HG03097 (cell line): ENCODE data around the gene NRF1.

Experiments
- ATAC-seq: cut with Tn5 transposase; IDR thresholded peaks from one replicate; pipeline ENCODE4 v1.9.1; 2021; ENCODE audit not compliant: unreplicated experiment, low FRiP score

The NRF1 gene

GRCh38 chr7:129676017-129676897 lies 64.7 kb downstream of the NRF1 start:
- ATAC-seq = no peak

- no peak for ATAC-seq
Measured at GRCh38 chr7:129677796-129678195, 66.3 kb downstream of the NRF1 start.

GRCh38 chr7:129678606-129679005 lies 67.1 kb downstream of the NRF1 start:
- ATAC-seq = no peak

GRCh38 chr7:129680400-129680799 lies 68.9 kb downstream of the NRF1 start:
- ATAC-seq = no peak

- ATAC-seq = no peak
Measured at GRCh38 chr7:129684777-129685176, 73.3 kb downstream of the NRF1 start.

GRCh38 chr7:129686063-129686462 lies 74.5 kb downstream of the NRF1 start:
- no peak for ATAC-seq

- no peak for ATAC-seq
Measured at GRCh38 chr7:129688503-129689222, 77.1 kb downstream of the NRF1 start.

- ATAC-seq = no peak
Measured at GRCh38 chr7:129689995-129690581, 78.6 kb downstream of the NRF1 start.

- no peak for ATAC-seq
Measured at GRCh38 chr7:129690701-129691100, 79.2 kb downstream of the NRF1 start.

- ATAC-seq = no peak
Measured at GRCh38 chr7:129698516-129699418, 87.2 kb downstream of the NRF1 start.

- ATAC-seq = no peak
Measured at GRCh38 chr7:129702316-129702715, 90.8 kb downstream of the NRF1 start.

GRCh38 chr7:129702761-129703338 lies 91.3 kb downstream of the NRF1 start:
- ATAC-seq = no peak

GRCh38 chr7:129703751-129704150 lies 92.2 kb downstream of the NRF1 start:
- ATAC-seq = no peak

- no peak for ATAC-seq
Measured at GRCh38 chr7:129707910-129708499, 96.5 kb downstream of the NRF1 start.

- no peak for ATAC-seq
Measured at GRCh38 chr7:129713544-129713943, 102.0 kb downstream of the NRF1 start.

- no peak for ATAC-seq
Measured at GRCh38 chr7:129714514-129715063, 103.1 kb downstream of the NRF1 start.

- ATAC-seq = no peak
Measured at GRCh38 chr7:129719980-129720732, 108.6 kb downstream of the NRF1 start.

GRCh38 chr7:129721068-129721467 lies 109.5 kb downstream of the NRF1 start:
- no peak for ATAC-seq

- no peak for ATAC-seq
Measured at GRCh38 chr7:129723679-129724078, 112.2 kb downstream of the NRF1 start.
